Lower lobe of right lung (tissue), 2 donors: ENCODE measurements around the gene DLEC1. TPM values are rescaled to one million over a fixed set of nuclear protein-coding genes. Genes with fewer than 3 reads are reported as not detected.

Experiments
- ATAC-seq, 2 donors: fragments of 200-7000 bp; cut with Tn5 transposase; one replicate each; pipeline ENCODE4 v1.9.1; 2020 to 2022; ENCODE audit warnings: mild to moderate bottlenecking in 2 of 2, moderate library complexity in 2 of 2
- DNase-seq: peaks from one replicate; pipeline ENCODE4 v3.0.0-alpha.2; 2020
- H3K27ac ChIP-seq: fragments of 200-600 bp; one replicate; pipeline ENCODE4 v1.8.0; 2022
- H3K27me3 ChIP-seq: fragments of 200-600 bp; one replicate; pipeline ENCODE4 v1.8.0; 2022; ENCODE audit warnings: low read depth
- H3K36me3 ChIP-seq: fragments of 200-600 bp; one replicate; pipeline ENCODE4 v1.8.0; 2022; ENCODE audit warnings: mild to moderate bottlenecking
- H3K4me1 ChIP-seq: fragments of 200-600 bp; one replicate; pipeline ENCODE4 v1.8.0; 2022
- H3K4me3 ChIP-seq: fragments of 200-600 bp; one replicate; pipeline ENCODE4 v1.8.0; 2022; ENCODE audit warnings: mild to moderate bottlenecking
- H3K9me3 ChIP-seq: fragments of 200-600 bp; one replicate; pipeline ENCODE4 v1.8.0; 2022
- intact Hi-C: fragments of 100-400 bp; cut with DNase I; formaldehyde crosslinking; loops from one replicate; pipeline ENCODE4 v1.11.0; 2022
- total RNA-seq: library from RNA; stranded (reverse); fragmentation: NEBNext Ultra II Directional; extraction: Animal tissue kit (Norgen Biotek cat#: 25700); gene quantifications from one replicate; pipeline ENCODE4 v1.2.1, GENCODE V29; 2021
- TF ChIP-seq, protein P1 (sequence below): fragments of 200-600 bp; IDR thresholded peaks from one replicate; pipeline ENCODE4 v1.8.0; 2022; ENCODE audit warnings: antibody characterized with exemption, mild to moderate bottlenecking
- donor health status: DM: no; HTN: yes; CAD: no; lungs with severe emphysema.

DLEC1 gene
- total RNA-seq, 1 donor from 2014 or later, result 15.0 TPM

DNA sequence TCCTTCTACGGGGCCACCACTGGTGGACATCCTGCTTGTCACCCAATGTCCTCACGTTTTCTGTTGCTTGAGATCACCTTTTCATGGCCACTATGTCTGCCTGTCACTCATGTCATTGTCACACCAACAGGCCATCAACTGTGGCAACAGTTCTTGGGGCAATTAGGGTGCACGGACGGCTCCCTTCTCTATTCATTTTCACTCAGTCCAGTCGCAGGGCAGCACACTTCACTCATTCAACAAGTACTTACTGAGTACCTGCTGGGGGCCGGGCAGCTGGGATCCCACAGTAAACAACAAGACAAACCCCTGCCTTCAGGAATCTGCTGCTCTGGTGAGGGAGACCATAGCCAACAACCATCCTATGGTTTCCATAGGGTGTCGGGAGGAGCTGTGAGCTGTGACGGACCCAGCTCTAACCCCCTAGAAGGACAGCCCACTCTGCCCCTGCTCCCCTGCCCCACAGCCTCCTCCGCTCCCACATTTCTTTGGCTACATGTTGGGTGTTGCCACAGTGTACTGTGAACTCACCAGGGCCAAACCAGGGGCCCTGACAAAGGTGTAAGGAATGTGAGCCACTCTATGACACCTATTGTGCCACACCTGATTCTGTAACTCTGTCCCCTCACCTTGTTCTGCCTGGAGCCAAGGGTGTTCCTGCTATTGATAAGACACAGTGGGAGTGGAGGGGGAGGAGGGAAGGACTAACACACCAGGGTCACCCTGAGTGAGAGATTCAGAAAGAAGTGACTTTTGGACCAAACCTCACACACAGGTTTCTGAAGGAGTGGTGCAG, 46.5 kb upstream of the DLEC1 start:
- Histone ChIP-seq H3K4me1 (peaks cover 39% of the 10 kb centered on the region), H3K9me3 (no peaks in the 10 kb centered on the region), H3K4me3 (no peak overlapping the region), H3K36me3 (no peaks in the 10 kb centered on the region), H3K27me3 (no peaks in the 10 kb centered on the region), H3K27ac (no peak overlapping the region)
- intact Hi-C loops, result no loop called here
- TF ChIP-seq, protein P1, sequence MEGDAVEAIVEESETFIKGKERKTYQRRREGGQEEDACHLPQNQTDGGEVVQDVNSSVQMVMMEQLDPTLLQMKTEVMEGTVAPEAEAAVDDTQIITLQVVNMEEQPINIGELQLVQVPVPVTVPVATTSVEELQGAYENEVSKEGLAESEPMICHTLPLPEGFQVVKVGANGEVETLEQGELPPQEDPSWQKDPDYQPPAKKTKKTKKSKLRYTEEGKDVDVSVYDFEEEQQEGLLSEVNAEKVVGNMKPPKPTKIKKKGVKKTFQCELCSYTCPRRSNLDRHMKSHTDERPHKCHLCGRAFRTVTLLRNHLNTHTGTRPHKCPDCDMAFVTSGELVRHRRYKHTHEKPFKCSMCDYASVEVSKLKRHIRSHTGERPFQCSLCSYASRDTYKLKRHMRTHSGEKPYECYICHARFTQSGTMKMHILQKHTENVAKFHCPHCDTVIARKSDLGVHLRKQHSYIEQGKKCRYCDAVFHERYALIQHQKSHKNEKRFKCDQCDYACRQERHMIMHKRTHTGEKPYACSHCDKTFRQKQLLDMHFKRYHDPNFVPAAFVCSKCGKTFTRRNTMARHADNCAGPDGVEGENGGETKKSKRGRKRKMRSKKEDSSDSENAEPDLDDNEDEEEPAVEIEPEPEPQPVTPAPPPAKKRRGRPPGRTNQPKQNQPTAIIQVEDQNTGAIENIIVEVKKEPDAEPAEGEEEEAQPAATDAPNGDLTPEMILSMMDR, result no peak
- ATAC-seq (peak; percentile 41 to 60), DNase-seq (no peak)

DNA sequence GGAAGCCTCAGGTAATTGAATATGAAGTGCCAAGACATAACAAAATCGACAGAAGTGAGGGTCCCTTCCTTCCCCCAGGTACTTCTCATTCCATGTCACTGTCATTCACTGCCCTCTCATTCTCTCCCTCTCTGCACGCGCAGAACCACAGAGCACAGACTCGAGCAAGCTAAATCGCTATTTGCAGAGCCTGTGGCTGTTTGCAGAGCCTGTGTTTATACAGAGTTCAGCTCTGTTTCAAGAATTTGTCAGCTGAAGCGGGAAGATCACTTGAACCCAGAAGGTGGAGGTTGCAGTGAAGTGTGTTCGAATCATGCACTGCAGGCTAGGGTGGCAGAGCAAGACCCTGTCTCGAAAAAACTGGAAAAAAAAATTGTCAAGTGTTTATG, 45.9 kb upstream of the DLEC1 start:
- Histone ChIP-seq H3K4me3 (no peak overlapping the region), H3K27ac (no peak overlapping the region), H3K36me3 (no peaks in the 10 kb centered on the region), H3K27me3 (no peaks in the 10 kb centered on the region), H3K9me3 (no peaks in the 10 kb centered on the region), H3K4me1 (peaks cover 42% of the 10 kb centered on the region)
- intact Hi-C loops, result no loop called here
- DNase-seq, result no peak
- TF ChIP-seq, protein P1, result no peak
- no peak for ATAC-seq

DNA sequence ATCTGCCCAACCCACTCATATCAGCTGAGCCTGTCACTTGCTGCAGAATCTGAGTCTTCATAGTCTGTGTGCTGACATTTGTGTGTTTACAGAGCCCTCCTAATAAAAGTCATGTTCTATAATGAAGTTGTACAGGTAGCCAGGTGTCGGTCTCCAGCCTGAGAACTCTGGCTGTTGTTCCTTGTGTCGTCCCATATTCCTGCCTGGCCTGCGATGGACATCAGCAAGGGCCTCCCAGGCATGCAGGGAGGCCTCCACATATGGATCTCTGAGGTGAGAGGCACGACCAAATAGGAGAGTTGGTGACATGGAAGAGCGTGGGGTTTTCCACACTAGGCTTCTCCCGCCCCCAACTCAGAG, 45.6 kb upstream of the DLEC1 start:
- ATAC-seq, result no peak
- TF ChIP-seq, protein P1, result no peak
- H3K36me3 ChIP-seq, result no peaks in the 10 kb centered on the region
- DNase-seq, result no peak
- no peaks in the 10 kb centered on the region for H3K27me3 ChIP-seq
- H3K9me3 ChIP-seq, result no peaks in the 10 kb centered on the region
- peak overlapping the region; percentile 63 for H3K4me3 ChIP-seq
- H3K4me1 ChIP-seq, result peaks cover 46% of the 10 kb centered on the region
- H3K27ac ChIP-seq, result peak overlapping the region; percentile 86
- intact Hi-C loops, result no loop called here

DNA sequence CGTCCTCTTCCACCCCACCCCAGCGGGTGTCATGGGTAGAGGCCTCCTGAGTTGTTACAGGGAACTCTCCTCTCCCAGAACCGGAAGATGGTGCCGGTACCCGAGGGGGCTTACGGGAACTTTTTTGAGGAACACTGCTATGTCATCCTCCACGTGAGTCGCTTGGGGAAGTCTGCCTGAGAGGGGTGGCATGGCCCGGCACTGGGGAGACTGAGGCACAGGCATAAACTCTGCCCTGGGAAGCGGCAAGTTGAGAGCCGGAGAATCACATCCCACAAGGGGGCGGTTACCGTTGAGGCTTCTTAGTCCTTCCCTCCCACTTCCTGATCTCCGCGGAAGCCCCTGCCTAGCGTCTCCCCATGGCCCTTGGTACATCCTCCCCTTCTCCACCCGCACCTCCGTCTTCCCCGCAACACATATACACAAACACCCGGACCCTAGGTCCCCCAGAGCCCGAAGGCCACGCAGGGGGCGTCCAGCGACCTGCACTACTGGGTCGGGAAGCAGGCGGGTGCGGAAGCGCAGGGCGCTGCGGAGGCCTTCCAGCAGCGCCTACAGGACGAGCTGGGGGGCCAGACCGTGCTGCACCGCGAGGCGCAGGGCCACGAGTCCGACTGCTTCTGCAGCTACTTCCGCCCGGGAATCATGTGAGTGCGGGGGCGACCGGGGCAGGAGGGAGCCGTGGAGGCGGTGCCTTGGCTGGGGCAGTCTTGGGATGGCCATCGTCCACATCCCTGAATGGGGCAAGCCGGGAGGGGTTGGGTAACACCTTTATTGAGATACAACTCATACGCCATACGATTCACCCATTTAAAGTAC, 45.0 kb upstream of the DLEC1 start:
- H3K4me1 ChIP-seq, result peaks cover 48% of the 10 kb centered on the region
- peak overlapping the region; percentile 63 for H3K4me3 ChIP-seq
- peak; percentile 91 for DNase-seq
- intact Hi-C loops, result no loop called here
- TF ChIP-seq, protein P1, result no peak
- no peaks in the 10 kb centered on the region for H3K36me3 ChIP-seq
- H3K9me3 ChIP-seq, result no peaks in the 10 kb centered on the region
- H3K27me3 ChIP-seq, result no peaks in the 10 kb centered on the region
- ATAC-seq, result peak; percentile 50 to 53
- peak overlapping the region; percentile 86 for H3K27ac ChIP-seq

DNA sequence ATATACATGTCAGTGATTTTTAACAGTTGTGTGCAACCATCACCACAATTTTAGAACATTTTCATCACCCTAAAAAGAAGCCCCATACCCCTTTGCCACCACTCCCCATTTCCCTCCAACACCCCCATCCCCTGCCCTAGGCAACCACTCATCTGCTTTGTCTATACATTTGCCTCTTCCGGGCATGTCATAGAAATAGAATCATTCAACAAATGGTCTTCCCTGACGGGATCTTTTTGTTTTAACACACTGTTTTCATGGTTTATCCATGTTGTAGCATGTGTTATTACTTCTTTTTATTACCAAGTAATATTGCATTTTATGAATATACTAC, 44.4 kb upstream of the DLEC1 start:
- H3K9me3 ChIP-seq, result no peaks in the 10 kb centered on the region
- ATAC-seq (no peak), DNase-seq (no peak)
- no peaks in the 10 kb centered on the region for H3K27me3 ChIP-seq
- peaks cover 52% of the 10 kb centered on the region for H3K4me1 ChIP-seq
- peak overlapping the region; percentile 86 for H3K27ac ChIP-seq
- TF ChIP-seq, protein P1, result no peak
- H3K36me3 ChIP-seq, result no peaks in the 10 kb centered on the region
- intact Hi-C loops, result no loop called here
- H3K4me3 ChIP-seq, result peak overlapping the region; percentile 63
